T-helper 2 cell treated with Interferon-gamma antibody and Interleukin-4, amounts not matched to agents 5 μg/mL and 100 μg/mL, for 36 hours (primary cell): ENCODE results near the gene RRH.
"Not testable (repeated sequence)": the region's sequence is repeated elsewhere in the genome, so short reads cannot be mapped to it uniquely, and the experiment has no call there.

Experiments used
- DNase-seq: peaks from one replicate; pipeline ENCODE4 v3.0.0; 2021; ENCODE audit warnings: low spot score
- H3K27ac Mint-ChIP-seq: one replicate; pipeline ENCODE4 v1.8.0; 2021; ENCODE audit warnings: mild to moderate bottlenecking, mixed read lengths
- H3K27me3 Mint-ChIP-seq: one replicate; pipeline ENCODE4 v1.8.0; 2021; ENCODE audit warnings: low read depth, mixed read lengths
- H3K36me3 Mint-ChIP-seq: one replicate; pipeline ENCODE4 v1.8.0; 2021; ENCODE audit warnings: low read depth, mixed read lengths
- H3K4me1 Mint-ChIP-seq: one replicate; pipeline ENCODE4 v1.8.0; 2021; ENCODE audit warnings: low read depth, mixed read lengths
- H3K4me3 Mint-ChIP-seq: one replicate; pipeline ENCODE4 v1.8.0; 2022; ENCODE audit warnings: mild to moderate bottlenecking, moderate library complexity, mixed read lengths
- H3K9me3 Mint-ChIP-seq: one replicate; pipeline ENCODE4 v1.8.0; 2021; ENCODE audit warnings: mixed read lengths

The RRH gene

GRCh38 chr4:109816082-109816442, 11.7 kb upstream of the RRH start:
- H3K27me3 Mint-ChIP-seq: no peaks in the 10 kb centered on the region
- peak overlapping the region; percentile 98 for H3K27ac Mint-ChIP-seq
- peaks cover 52% of the 10 kb centered on the region for H3K4me1 Mint-ChIP-seq
- peak; percentile 44 for DNase-seq
- H3K36me3 Mint-ChIP-seq: peaks cover 45% of the 10 kb centered on the region
- H3K4me3 Mint-ChIP-seq: peak overlapping the region; percentile 97
- H3K9me3 Mint-ChIP-seq: no peaks in the 10 kb centered on the region

GRCh38 chr4:109816894-109817293, 10.9 kb upstream of the RRH start:
- Mint-ChIP-seq H3K36me3 (peaks cover 52% of the 10 kb centered on the region), H3K4me3 (peak overlapping the region; percentile 97), H3K9me3 (no peaks in the 10 kb centered on the region), H3K27ac (peak overlapping the region; percentile 98), H3K27me3 (no peaks in the 10 kb centered on the region), H3K4me1 (peaks cover 52% of the 10 kb centered on the region)
- DNase-seq: no peak

GRCh38 chr4:109818268-109818667, 9.5 kb upstream of the RRH start:
- Mint-ChIP-seq H3K4me1 (peaks cover 52% of the 10 kb centered on the region), H3K36me3 (peaks cover 57% of the 10 kb centered on the region), H3K27ac (no peak overlapping the region), H3K27me3 (no peaks in the 10 kb centered on the region), H3K9me3 (no peaks in the 10 kb centered on the region), H3K4me3 (no peak overlapping the region)
- no peak for DNase-seq

- no peaks in the 10 kb centered on the region for H3K9me3 Mint-ChIP-seq
- peaks cover 64% of the 10 kb centered on the region for H3K36me3 Mint-ChIP-seq
- no peak overlapping the region for H3K27ac Mint-ChIP-seq
- no peak overlapping the region for H3K4me3 Mint-ChIP-seq
- no peaks in the 10 kb centered on the region for H3K27me3 Mint-ChIP-seq
- no peak for DNase-seq
- H3K4me1 Mint-ChIP-seq: peaks cover 46% of the 10 kb centered on the region
These were observed 7.2 kb upstream of the RRH start for GRCh38 chr4:109820563-109820962.

GRCh38 chr4:109821185-109821584, 6.6 kb upstream of the RRH start:
- peaks cover 59% of the 10 kb centered on the region for H3K36me3 Mint-ChIP-seq
- DNase-seq: no peak

GRCh38 chr4:109826719-109827118, 1.1 kb upstream of the RRH start:
- H3K36me3 Mint-ChIP-seq: peaks cover 18% of the 10 kb centered on the region
- H3K9me3 Mint-ChIP-seq: no peaks in the 10 kb centered on the region
- no peak for DNase-seq
- peaks cover 4% of the 10 kb centered on the region for H3K4me1 Mint-ChIP-seq
- no peak overlapping the region for H3K4me3 Mint-ChIP-seq
- no peaks in the 10 kb centered on the region for H3K27me3 Mint-ChIP-seq
- H3K27ac Mint-ChIP-seq: no peak overlapping the region

More at GRCh38 chr4:109821185-109821584, 6.6 kb upstream of the RRH start:
- no peaks in the 10 kb centered on the region for H3K9me3 Mint-ChIP-seq
- no peak overlapping the region for H3K4me3 Mint-ChIP-seq
- H3K27me3 Mint-ChIP-seq: no peaks in the 10 kb centered on the region
- peak overlapping the region; percentile 12 for H3K27ac Mint-ChIP-seq
- H3K4me1 Mint-ChIP-seq: peaks cover 41% of the 10 kb centered on the region

GRCh38 chr4:109833756-109834155, 6.0 kb downstream of the RRH start:
- H3K9me3 Mint-ChIP-seq: no peaks in the 10 kb centered on the region
- no peaks in the 10 kb centered on the region for H3K4me1 Mint-ChIP-seq
- no peak overlapping the region for H3K27ac Mint-ChIP-seq
- no peak overlapping the region for H3K4me3 Mint-ChIP-seq
- DNase-seq: no peak
- H3K36me3 Mint-ChIP-seq: no peaks in the 10 kb centered on the region
- no peaks in the 10 kb centered on the region for H3K27me3 Mint-ChIP-seq

GRCh38 chr4:109836985-109837384, 9.2 kb downstream of the RRH start:
- no peaks in the 10 kb centered on the region for H3K36me3 Mint-ChIP-seq
- no peaks in the 10 kb centered on the region for H3K4me1 Mint-ChIP-seq
- DNase-seq: no peak
- no peaks in the 10 kb centered on the region for H3K27me3 Mint-ChIP-seq
- no peak overlapping the region for H3K27ac Mint-ChIP-seq
- H3K9me3 Mint-ChIP-seq: no peaks in the 10 kb centered on the region
- H3K4me3 Mint-ChIP-seq: no peak overlapping the region

GRCh38 chr4:109846395-109847098, 18.8 kb downstream of the RRH start:
- no peaks in the 10 kb centered on the region for H3K4me1 Mint-ChIP-seq
- no peaks in the 10 kb centered on the region for H3K36me3 Mint-ChIP-seq
- no peak for DNase-seq
- H3K27ac Mint-ChIP-seq: no peak overlapping the region
- no peak overlapping the region for H3K4me3 Mint-ChIP-seq
- H3K9me3 Mint-ChIP-seq: no peaks in the 10 kb centered on the region
- H3K27me3 Mint-ChIP-seq: peaks cover 10% of the 10 kb centered on the region

- no peaks in the 10 kb centered on the region for H3K36me3 Mint-ChIP-seq
- no peak within 1 kb of the TSS for H3K4me3 Mint-ChIP-seq
- no peaks in the 10 kb centered on the region for H3K9me3 Mint-ChIP-seq
- no peaks in the 10 kb centered on the region for H3K4me1 Mint-ChIP-seq
- DNase-seq: no peak
- no peak within 1 kb of the TSS for H3K27ac Mint-ChIP-seq
- peaks cover 10% of the 10 kb centered on the region for H3K27me3 Mint-ChIP-seq
These were observed 20.2 kb downstream of the RRH start, which contains the start of gene LRIT3 for GRCh38 chr4:109847896-109848442. Gene LRIT3, plus strand, starts transcription at chr4:109848107. Its CDS starts 95 bp downstream, at chr4:109848202.

- peaks cover 10% of the 10 kb centered on the region for H3K27me3 Mint-ChIP-seq
- no peaks in the 10 kb centered on the region for H3K4me1 Mint-ChIP-seq
- H3K9me3 Mint-ChIP-seq: no peaks in the 10 kb centered on the region
- no peak overlapping the region for H3K27ac Mint-ChIP-seq
- H3K4me3 Mint-ChIP-seq: no peak overlapping the region
- no peaks in the 10 kb centered on the region for H3K36me3 Mint-ChIP-seq
- DNase-seq: no peak
These were observed 20.7 kb downstream of the RRH start for GRCh38 chr4:109848501-109848900.

GRCh38 chr4:109850601-109851000, 22.8 kb downstream of the RRH start:
- no peak overlapping the region for H3K4me3 Mint-ChIP-seq
- no peaks in the 10 kb centered on the region for H3K4me1 Mint-ChIP-seq
- H3K27me3 Mint-ChIP-seq: peaks cover 6% of the 10 kb centered on the region
- no peak for DNase-seq
- H3K36me3 Mint-ChIP-seq: no peaks in the 10 kb centered on the region
- H3K27ac Mint-ChIP-seq: no peak overlapping the region
- H3K9me3 Mint-ChIP-seq: no peaks in the 10 kb centered on the region

GRCh38 chr4:109859426-109860300, 31.9 kb downstream of the RRH start:
- H3K36me3 Mint-ChIP-seq, H3K27ac Mint-ChIP-seq, H3K4me1 Mint-ChIP-seq, H3K4me3 Mint-ChIP-seq, H3K27me3 Mint-ChIP-seq, DNase-seq: not testable (repeated sequence)
- peaks cover 13% of the 10 kb centered on the region for H3K9me3 Mint-ChIP-seq

- no peak for DNase-seq
- Mint-ChIP-seq H3K27ac (no peak overlapping the region), H3K4me1 (no peaks in the 10 kb centered on the region), H3K4me3 (no peak overlapping the region), H3K36me3 (no peaks in the 10 kb centered on the region), H3K27me3 (peaks cover 2% of the 10 kb centered on the region), H3K9me3 (peaks cover 13% of the 10 kb centered on the region)
These were observed 33.5 kb downstream of the RRH start for GRCh38 chr4:109861271-109861670.
